Measurements from ENCODE around the gene TRMT1.

TRMT1 gene

GRCh38 chr19:13064092-13064489 is 52.4 kb downstream of the TRMT1 start:
- Histone ChIP-seq H2AFZ (ENCODE audit: low read depth, low read length) (no peak overlapping the region), H3K9me3 (ENCODE audit: insufficient read depth, low read length, severe bottlenecking) (no peaks in the 10 kb centered on the region), H3K4me1 (ENCODE audit: insufficient read depth, low read length) (peaks cover 18% of the 10 kb centered on the region), H3K4me3 (ENCODE audit: low read depth in 1 of 2, low read length in 2 of 2) (no peak overlapping the region), H3K27me3 (ENCODE audit: insufficient read depth, low read length, poor library complexity) (peaks cover 8% of the 10 kb centered on the region), H3K36me3 (ENCODE audit: insufficient read depth, low read length) (no peaks in the 10 kb centered on the region), H3K79me2 (ENCODE audit: insufficient read depth, low read length) (no peaks in the 10 kb centered on the region), H3K4me2 (ENCODE audit: insufficient read depth, low read length) (no peak overlapping the region), H3K27ac (ENCODE audit: low read length) (no peak overlapping the region), H3K9ac (ENCODE audit: low read depth, low read length) (no peak overlapping the region), H4K20me1 (ENCODE audit: insufficient read depth, low read length) (peaks cover 34% of the 10 kb centered on the region)
- ATAC-seq (ENCODE audit: insufficient read depth, low read depth), result no peak
- no peak for DNase-seq
- TF ChIP-seq CTCF (IDR thresholded peaks at IDR 0.05; ENCODE audit: borderline replicate concordance, extremely low read depth, low read length, poor library complexity, severe bottlenecking) (no peak), EZH2 (IDR thresholded peaks at IDR 0.05; ENCODE audit: borderline replicate concordance, low read depth, low read length, severe bottlenecking) (no peak)

- Histone ChIP-seq H2AFZ (ENCODE audit: low read depth, low read length) (no peak overlapping the region), H4K20me1 (ENCODE audit: insufficient read depth, low read length) (peaks cover 39% of the 10 kb centered on the region), H3K9me3 (ENCODE audit: insufficient read depth, low read length, severe bottlenecking) (no peaks in the 10 kb centered on the region), H3K36me3 (ENCODE audit: insufficient read depth, low read length) (no peaks in the 10 kb centered on the region), H3K9ac (ENCODE audit: low read depth, low read length) (no peak overlapping the region), H3K27ac (ENCODE audit: low read length) (no peak overlapping the region), H3K4me3 (ENCODE audit: low read depth in 1 of 2, low read length in 2 of 2) (no peak overlapping the region), H3K4me2 (ENCODE audit: insufficient read depth, low read length) (no peak overlapping the region), H3K27me3 (ENCODE audit: insufficient read depth, low read length, poor library complexity) (peaks cover 8% of the 10 kb centered on the region), H3K4me1 (ENCODE audit: insufficient read depth, low read length) (peaks cover 18% of the 10 kb centered on the region), H3K79me2 (ENCODE audit: insufficient read depth, low read length) (no peaks in the 10 kb centered on the region)
- ATAC-seq (ENCODE audit: insufficient read depth, low read depth) (no peak), DNase-seq (no peak)
- TF ChIP-seq EZH2 (IDR thresholded peaks at IDR 0.05; ENCODE audit: borderline replicate concordance, low read depth, low read length, severe bottlenecking), result no peak
- TF ChIP-seq CTCF (IDR thresholded peaks at IDR 0.05; ENCODE audit: borderline replicate concordance, extremely low read depth, low read length, poor library complexity, severe bottlenecking), result no peak
Measured at GRCh38 chr19:13063461-13064091, 53.0 kb downstream of the TRMT1 start.

- Histone ChIP-seq H3K36me3 (ENCODE audit: insufficient read depth, low read length) (no peaks in the 10 kb centered on the region), H3K4me3 (ENCODE audit: low read depth in 1 of 2, low read length in 2 of 2) (no peak overlapping the region), H3K79me2 (ENCODE audit: insufficient read depth, low read length) (no peaks in the 10 kb centered on the region), H3K9me3 (ENCODE audit: insufficient read depth, low read length, severe bottlenecking) (no peaks in the 10 kb centered on the region), H4K20me1 (ENCODE audit: insufficient read depth, low read length) (peaks cover 46% of the 10 kb centered on the region), H3K4me2 (ENCODE audit: insufficient read depth, low read length) (no peak overlapping the region), H2AFZ (ENCODE audit: low read depth, low read length) (no peak overlapping the region), H3K4me1 (ENCODE audit: insufficient read depth, low read length) (peaks cover 18% of the 10 kb centered on the region), H3K9ac (ENCODE audit: low read depth, low read length) (no peak overlapping the region), H3K27ac (ENCODE audit: low read length) (no peak overlapping the region), H3K27me3 (ENCODE audit: insufficient read depth, low read length, poor library complexity) (peaks cover 8% of the 10 kb centered on the region)
- ATAC-seq (ENCODE audit: insufficient read depth, low read depth) (no peak), DNase-seq (no peak)
- TF ChIP-seq EZH2 (IDR thresholded peaks at IDR 0.05; ENCODE audit: borderline replicate concordance, low read depth, low read length, severe bottlenecking) (no peak), CTCF (IDR thresholded peaks at IDR 0.05; ENCODE audit: borderline replicate concordance, extremely low read depth, low read length, poor library complexity, severe bottlenecking) (no peak)
Measured at GRCh38 chr19:13062317-13062716, 54.2 kb downstream of the TRMT1 start.

All from DND-41 (cell line).